Measurements from ENCODE around the gene STK39.
"Not testable (repeated sequence)": the region's sequence is repeated elsewhere in the genome, so short reads cannot be mapped to it uniquely, and the experiment has no call there.

The STK39 gene

GRCh38 chr2:168081452-168081851 is 165.9 kb downstream of the STK39 start:
- not testable (repeated sequence) for DNase-seq

GRCh38 chr2:168079236-168079635 is 168.2 kb downstream of the STK39 start:
- DNase-seq, result no peak

- no peak for DNase-seq
Measured at GRCh38 chr2:168076731-168077130, 170.7 kb downstream of the STK39 start.

GRCh38 chr2:168075446-168075845 is 171.9 kb downstream of the STK39 start:
- no peak for DNase-seq

GRCh38 chr2:168072626-168073303 is 174.6 kb downstream of the STK39 start:
- no peak for DNase-seq

- no peak for DNase-seq
Measured at GRCh38 chr2:168064011-168064998, 183.1 kb downstream of the STK39 start.

GRCh38 chr2:168062936-168063335 is 184.5 kb downstream of the STK39 start:
- no peak for DNase-seq

GRCh38 chr2:168062054-168062453 is 185.3 kb downstream of the STK39 start:
- no peak for DNase-seq

GRCh38 chr2:168060986-168061750 is 186.2 kb downstream of the STK39 start:
- no peak for DNase-seq

- no peak for DNase-seq
Measured at GRCh38 chr2:168059758-168060157, 187.6 kb downstream of the STK39 start.

GRCh38 chr2:168058675-168059074 is 188.7 kb downstream of the STK39 start:
- DNase-seq, result no peak

GRCh38 chr2:168056242-168056787 is 191.1 kb downstream of the STK39 start:
- DNase-seq, result no peak

GRCh38 chr2:168054657-168055056 is 192.7 kb downstream of the STK39 start:
- DNase-seq, result peak; percentile 17

- no peak for DNase-seq
Measured at GRCh38 chr2:168053676-168054075, 193.7 kb downstream of the STK39 start.

- DNase-seq, result no peak
Measured at GRCh38 chr2:168052773-168053172, 194.6 kb downstream of the STK39 start.

GRCh38 chr2:168050377-168050776 is 197.0 kb downstream of the STK39 start:
- DNase-seq, result no peak

GRCh38 chr2:168049609-168050008 is 197.8 kb downstream of the STK39 start:
- DNase-seq, result no peak

- no peak for DNase-seq
Measured at GRCh38 chr2:168047091-168047690, 200.2 kb downstream of the STK39 start.

GRCh38 chr2:168044579-168044978 is 202.8 kb downstream of the STK39 start:
- no peak for DNase-seq

GRCh38 chr2:168044176-168044575 is 203.2 kb downstream of the STK39 start:
- DNase-seq, result no peak

GRCh38 chr2:168042127-168042824 is 205.1 kb downstream of the STK39 start:
- not testable (repeated sequence) for DNase-seq

- no peak for DNase-seq
Measured at GRCh38 chr2:168039881-168040280, 207.5 kb downstream of the STK39 start.

Data from CD4-positive, alpha-beta T cell treated with Interleukin-4 for 4 hours (primary cell).